Measurements from ENCODE around the gene CLEC16A.
A peak's percentile ranks its signal among the peaks of the same experiment; 100 is the strongest.

The CLEC16A gene

DNA sequence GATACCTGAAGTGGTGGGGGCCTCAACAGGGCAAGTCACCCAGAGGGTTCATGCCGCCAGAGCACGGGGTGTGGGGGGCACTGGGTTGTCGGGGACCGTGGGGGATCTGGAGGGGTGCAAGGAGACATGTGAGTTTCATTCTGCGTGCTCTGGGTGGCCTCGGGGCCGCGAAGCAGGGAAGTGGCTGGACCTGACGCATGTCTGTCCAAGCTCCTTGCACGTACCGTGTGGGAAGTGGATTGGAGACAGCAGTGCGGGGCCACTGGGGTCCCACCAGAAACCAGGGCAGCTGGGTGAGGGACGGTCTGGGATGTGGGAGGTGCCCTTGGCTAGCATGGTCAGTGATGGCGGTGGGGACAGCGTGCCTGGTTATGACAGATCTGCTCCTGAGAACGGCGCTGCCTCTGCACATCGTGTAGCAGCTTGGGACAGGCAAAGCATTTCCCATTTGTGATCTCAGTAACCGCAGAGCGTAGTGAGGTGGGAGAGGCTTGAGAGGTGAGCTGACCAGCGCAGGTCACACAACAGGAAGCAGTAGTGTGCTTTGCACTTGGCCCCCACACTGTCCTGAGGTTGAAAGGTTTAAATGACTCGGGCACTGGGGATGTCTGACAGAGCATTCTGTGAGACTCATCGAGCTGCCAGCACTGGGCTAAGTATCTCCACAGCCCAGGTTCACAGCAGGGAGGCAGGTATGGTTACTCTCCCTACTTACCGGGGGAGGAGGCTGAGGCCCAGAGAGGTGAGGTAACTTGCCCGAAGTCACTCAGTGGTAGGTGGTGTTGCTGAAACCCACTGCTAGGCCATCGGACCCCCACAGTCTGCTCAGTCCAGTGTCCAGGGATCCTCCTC lies 197.3 kb downstream of the CLEC16A start:
- DNase-seq (ENCODE audit: low read depth), result no peak

DNA sequence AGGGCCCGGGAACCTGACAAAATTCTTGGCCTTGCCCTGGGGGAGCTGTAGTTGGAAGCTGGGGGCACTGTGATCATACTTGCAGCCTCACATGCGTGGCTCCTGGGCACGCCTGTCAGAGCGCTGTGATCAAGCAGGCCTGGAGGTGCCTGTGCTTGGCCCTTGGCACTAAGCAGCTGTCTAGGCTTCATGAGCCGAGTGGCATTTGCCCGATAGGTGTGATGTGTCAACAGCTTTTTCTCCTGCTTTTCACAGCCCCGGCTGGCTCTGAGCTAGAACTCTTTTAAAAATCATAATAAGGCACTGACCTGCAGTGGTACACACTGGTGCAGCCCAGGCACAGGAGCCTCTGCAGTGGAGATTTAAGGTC lies 197.9 kb downstream of the CLEC16A start:
- DNase-seq (ENCODE audit: low read depth), result no peak

DNA sequence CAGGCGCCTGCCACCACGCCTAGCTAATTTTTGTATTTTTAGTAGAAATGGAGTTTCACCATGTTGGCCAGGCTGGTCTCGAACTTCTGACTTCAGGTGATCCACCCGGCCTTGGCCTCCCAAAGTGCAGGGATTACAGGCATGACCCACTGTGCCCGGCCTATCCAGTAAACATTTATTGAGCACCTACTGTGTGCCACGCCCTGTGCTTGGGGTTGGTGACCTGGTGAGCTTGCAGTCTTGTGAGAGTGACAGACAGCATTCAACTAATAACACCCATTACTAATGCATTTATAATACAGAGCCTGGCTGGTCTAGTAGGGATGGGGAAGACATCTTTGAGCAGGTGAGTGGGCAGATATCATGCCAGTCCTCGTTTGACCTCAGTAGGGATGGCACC lies 198.6 kb downstream of the CLEC16A start:
- no peak for DNase-seq (ENCODE audit: low read depth)

DNA sequence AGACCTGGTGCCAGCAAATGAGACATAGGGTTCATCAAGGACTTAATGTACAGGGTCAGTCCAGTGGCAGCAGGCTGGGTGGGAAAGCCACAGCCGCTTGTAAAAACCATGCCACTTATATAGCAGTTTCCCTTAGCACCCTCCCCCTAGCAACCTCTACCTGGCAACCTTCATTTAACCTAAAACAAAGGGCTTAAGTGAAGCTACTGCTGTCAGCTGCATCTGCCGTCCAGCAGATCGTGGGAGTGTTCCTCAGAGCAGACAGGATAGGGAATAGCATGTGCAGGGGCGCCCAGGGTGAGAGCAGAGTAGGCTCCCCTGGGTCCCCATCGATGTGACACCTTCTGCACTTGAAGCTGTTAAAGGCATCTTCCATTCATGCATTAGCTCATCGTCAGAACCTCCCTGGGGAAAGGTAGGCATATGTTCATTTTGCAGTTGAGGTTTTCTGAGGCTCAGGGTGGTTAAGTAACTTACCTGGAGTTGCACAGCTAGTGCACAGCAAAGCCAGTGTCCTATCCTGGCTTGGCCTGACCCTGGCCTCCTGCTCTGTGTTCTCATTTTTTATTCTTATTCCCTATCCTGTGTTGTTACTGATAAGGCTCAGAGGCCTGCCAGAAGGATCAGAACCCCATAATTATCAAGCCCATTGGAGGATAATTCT lies 199.1 kb downstream of the CLEC16A start:
- DNase-seq (ENCODE audit: low read depth), result no peak

DNA sequence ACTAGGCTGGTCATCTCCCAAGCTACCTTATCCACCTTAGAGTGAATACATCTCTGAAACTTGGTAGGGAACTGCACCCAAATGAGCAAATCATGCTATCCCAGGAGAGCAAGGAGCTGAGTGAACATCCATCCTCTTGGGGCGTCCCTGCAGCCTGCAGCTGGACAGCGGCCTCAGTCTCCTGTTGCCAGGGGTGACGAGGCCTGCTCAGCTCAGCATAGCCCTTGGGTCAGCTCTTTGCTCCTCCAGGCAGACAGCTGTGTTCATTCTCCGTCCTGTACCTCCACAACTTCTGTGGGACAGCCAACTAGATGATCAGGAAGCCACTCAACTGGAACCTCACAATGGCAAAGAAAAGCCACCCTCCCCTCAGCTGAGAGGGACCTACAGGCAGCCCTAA lies 199.8 kb downstream of the CLEC16A start:
- no peak for DNase-seq (ENCODE audit: low read depth)

DNA sequence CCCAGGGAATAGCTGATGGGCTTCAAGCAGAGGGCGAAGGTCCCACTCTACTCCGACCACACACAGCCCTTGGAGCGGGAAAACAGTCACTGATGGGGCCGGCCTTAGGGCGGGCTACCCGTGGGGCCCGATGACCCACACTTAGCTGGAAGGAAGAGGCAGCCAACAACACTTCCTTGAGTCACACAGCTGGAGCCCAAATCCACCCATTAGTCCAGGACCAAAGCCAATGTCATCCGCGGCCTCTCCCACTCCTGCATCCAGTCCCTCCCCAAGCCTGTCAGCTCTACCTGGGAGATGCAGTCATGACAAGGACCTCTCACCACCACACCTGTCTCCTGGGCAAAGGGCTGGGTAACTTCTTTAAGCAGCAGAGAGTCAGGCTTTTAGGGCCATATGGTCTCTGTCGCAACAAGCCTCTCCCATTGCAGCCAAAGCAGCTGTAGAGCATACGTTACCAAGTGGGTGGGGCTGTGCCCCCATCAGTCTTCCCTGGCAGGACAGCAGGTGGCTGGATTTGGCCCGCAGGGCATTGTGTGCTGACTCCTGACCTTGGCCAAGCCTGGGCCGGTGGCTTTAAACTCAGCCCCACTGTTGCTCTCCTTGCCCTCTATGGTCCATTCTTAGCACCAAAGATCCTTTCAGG lies 200.9 kb downstream of the CLEC16A start:
- no peak for DNase-seq (ENCODE audit: low read depth)

DNA sequence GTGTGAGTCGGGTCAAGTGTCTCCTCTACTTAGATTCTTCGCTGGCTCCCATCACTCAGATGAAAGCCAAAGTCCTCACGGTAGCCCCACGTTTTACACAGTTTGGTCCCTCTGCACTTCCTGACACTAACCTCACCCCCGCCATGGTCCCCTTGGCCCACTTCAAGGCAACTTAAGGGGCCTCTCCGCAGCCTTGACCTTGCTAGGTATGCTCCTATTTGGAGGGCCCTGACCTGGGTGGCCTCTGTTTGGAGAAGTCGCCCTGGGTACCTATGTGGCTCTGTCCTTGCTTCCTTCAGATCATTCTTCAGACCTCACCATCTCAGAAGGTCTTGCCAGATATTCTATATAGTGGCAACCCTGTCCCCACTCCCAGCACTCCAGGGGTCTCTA lies 201.5 kb downstream of the CLEC16A start:
- no peak for DNase-seq (ENCODE audit: low read depth)

DNA sequence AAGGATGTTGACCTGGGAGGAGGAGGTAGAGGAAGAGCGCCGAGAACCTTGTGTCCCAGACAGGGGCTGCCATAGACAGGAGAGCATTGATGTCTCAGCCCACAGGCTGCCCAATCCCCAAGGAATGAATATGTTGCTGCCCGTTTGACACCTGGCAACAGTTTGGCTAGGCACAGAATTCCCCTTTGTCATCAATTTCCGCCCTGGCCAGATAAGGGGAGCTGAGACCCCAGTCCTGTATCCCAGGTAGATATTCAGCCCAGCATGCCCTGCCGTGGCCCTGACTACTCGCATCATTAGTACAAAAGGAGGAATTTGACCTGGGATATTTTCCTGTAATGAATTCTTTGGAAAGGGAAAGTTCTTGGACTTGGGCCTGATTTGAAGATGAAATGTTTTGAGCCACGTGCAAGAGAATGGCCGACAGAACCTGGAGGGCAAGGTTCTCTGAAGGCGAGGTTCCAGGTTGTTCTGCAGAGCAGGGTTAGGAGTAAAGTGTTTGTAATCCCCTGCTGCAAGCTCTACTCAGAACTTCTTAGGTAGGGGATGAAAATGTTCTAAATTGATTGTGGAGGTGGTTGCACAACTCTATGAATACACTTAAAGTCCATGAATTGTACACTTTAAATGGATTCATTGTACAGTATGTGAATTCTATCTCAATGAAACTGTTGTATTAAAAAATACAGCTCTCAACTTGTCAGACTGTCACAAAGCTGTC lies 202.8 kb downstream of the CLEC16A start:
- no peak for DNase-seq (ENCODE audit: low read depth)

DNA sequence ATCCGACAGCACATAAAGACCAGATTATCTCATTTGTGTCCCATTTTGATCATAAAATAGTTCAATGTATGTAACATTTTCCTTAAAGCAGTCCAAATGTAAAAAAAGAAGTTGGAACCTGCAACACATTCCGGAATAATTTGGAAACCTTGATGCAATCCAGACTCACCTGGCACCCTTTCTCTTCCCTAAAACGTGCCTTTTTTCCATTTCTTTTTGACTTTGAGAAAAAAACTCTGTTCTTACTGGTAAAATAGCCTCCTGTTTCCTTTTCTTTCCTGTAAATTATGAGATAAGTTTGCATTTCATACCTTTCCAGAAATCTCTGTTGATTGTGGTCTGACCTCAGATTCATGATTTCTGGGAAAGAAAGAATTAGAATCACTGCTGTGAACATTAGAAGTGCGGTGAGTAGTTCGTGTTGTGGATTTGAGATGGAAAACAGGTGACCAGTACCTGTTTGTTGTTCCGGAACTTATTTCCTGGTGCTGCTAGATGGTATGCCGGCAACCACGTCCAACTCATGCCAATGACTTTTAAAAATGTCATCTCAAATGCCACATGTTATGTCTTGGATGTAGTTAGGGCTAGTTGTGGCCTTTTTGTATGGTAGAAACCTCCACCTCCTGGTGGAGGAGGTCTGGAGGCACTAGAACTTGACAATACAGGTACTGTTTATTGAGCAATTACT lies 203.5 kb downstream of the CLEC16A start:
- no peak for DNase-seq (ENCODE audit: low read depth)

DNA sequence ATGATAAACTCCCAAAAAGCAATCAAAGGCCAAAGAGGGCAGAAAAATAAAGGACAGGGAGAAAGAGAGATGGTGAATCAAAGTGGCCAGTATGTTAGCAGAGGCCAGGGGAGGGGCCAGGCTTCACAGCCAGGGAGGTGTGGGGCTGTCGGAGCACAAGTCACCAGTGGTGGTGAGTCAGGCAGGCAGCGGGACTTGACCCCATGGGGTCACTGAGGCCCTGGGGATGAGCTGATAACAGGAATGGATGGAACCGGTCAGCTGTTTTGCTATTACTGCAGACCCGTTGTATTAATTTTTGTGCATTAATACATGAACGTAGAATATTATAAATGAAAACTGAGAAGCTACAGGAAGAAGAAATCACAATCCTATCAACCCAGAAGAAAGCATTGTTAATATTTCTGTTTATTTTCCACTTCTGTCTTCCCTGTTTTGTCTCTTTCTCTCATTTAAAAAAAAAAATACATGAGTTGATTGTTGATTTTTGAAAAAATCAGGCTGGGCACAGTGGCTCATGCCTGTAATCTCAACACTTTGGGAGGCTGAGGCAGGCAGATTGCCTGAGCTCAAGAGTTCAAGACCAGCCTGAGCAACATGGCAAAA lies 204.8 kb downstream of the CLEC16A start:
- no peak for DNase-seq (ENCODE audit: low read depth)

DNA sequence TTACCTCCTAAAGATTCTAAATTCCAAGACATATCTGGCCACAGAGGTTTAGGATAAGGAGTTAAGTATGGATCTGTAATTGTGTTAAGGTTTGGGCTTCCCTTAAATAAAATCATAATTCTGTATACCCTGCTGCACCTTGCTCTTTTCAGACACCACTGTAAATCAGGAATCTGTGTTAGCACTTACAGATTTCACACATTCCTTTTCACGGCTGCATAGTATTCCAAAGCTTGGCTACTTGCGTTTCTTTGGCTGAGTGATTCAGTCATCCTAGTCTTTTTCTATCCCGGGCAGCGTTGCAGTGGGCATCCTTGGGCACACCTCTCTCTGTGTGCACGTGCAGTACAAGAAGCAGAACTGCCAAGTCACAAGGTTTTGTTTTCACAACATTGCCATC lies 205.8 kb downstream of the CLEC16A start:
- no peak for DNase-seq (ENCODE audit: low read depth)

DNA sequence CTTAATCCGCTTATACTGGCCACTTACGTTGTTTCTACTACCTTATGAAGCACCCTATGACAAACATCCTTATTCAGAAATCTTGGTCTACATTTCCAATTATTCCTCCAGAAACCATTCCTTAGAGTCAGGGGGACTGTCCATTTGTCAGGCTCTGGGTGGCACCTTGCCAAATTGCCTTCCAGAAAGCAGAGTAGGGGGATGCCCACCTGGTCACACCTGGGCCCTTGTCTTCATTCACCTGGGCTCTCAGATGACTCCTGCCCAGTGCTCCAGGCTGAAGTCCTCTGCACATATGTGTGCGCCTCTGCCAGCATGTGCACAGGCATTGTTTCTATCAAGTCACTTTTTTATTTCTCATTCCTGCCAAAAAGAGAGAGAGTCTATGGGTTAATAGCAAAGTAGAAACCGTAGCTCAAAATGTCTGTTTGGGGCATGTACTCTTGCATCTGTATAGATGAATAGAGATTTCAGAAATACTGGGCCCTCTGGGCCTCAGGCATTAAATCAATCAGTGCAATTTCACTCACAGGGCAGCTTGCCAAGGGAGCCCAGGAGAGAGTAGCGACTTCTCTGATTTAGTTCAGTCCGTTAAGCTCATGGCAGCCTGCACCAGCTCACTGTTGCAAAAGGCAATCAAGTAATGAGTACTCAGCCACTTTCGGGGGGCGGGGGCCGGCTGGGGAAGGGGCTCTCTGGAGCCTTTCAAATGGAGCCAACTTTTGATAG lies 207.0 kb downstream of the CLEC16A start:
- DNase-seq (ENCODE audit: low read depth), result no peak

DNA sequence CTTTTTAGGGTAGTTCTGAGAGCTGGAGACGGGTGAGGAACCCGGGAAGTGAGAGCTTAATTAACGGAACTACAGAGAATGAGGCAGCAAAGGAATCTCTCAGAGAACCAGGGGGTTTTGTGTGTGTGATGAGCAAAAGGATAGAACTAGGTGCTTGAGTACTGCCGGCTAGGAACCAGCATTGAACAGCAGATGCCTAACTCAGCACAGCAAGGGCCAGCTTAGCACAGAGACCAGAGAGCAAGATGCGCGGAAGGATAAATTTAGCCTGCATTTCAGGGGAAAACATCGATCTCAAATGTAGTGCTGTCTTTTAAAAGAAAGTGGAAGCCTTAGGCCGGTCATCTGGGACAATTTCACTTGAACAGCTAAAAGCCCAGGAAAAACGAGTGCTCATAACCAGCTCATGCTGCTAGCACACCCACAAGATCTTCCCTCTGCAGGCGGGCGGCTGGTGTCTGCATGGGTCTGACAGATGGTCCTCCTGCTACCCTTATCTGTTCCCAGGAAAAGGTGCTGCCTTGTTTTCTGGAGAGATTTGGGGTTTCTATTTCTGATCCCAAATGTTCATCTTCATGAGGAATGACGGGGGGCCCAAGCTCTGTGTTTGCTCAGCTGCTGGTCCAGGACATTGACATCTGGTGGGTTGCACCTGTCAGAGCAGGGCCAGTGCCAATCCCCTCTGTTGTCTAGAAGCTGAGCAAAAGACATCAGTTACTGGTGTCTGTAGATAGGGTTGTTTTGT lies 207.7 kb downstream of the CLEC16A start:
- no peak for DNase-seq (ENCODE audit: low read depth)

DNA sequence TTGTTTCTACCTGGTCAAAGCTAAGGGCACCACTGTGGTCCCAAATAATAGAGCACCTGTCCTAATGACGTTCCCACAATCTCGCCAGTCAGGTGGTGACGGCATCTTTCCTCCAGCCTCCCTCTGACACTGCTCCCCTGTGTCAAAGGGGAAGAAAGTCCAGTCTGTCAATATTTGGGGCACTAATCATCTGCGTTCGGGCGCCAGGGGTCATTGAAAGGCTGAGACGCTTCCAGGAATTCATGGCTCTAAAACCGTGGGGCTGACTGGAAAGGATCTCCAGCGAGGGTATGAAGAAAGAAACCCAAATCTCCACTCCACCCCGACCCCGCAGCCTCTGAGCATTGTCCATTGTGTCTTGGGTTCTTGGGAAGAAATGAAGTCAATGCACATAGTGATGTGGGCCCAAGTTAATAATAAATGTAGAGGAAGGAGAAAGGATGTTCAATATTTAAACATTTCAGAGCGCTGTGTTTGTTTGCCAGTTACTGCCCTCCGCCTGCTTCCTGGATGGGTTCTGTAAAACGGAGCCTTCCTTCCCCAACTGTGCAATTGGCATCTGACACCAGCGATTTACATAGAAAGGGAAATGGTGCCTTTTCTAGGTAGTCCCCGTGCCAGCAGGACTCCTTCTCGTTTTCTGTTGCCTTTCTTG lies 208.4 kb downstream of the CLEC16A start:
- DNase-seq (ENCODE audit: low read depth), result no peak

DNA sequence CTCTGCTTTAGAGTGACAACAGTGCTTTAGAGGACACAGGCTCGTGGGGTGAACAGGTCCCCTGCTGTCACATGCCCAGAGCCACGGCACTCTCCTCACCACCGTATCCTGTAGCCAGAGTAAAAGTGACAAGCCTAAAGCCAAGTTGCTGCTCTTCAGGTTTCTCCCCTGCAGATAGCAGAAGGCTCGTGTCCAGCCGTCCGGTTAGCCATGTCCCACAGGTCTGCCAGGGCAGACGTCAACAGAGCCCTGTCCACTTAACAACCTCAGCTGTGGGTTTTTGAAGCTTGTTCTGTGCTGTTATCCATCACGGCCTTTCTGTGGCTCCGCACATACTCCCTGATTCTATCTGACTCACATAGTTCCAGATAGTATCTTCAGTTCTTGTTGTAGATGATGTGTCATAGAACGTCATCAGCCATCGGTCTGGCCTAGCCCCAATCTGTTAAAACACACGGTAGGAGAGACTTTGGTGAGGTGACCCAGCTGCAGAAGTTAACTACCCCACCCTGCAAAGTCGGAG lies 211.0 kb downstream of the CLEC16A start:
- peak; percentile 50 for DNase-seq (ENCODE audit: low read depth)

DNA sequence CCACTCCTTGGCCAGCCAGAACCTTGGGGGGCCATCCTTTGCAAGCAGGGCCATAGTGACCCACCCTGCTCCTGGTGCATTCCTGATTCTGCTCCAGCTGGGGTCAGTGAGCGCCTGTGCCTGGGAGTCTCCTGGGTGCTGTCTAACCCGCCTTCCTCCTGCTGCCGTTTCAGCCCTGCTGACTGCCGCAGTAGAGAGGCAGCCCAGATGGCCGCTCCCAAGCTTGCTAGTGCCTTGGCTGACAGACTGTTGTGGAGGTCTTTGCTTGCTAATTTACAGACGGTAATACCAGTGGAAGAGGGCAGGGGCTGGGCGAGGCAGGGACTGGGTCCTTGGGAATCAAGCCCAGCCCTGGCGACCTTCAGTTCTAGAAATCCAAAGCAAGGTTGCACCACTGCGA lies 212.0 kb downstream of the CLEC16A start:
- no peak for DNase-seq (ENCODE audit: low read depth)

DNA sequence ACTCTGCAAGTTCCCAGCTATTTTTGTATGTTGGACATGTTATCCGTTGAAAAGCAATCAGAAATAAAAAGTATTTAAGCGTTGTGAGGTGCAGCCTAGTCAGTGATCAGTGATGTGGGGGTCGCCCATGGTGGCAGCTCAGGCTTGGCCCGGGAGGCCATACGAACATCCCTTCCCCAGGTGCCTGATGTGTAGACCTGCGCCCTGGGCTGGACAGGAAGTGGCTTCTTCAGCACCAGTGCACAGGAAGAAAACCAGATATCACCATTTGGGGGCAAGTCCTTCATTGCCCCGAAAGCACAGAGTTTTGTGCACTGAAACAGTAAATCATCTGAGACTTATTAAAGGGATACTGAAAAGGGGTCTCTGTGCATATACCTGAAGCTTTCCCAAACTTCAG lies 212.8 kb downstream of the CLEC16A start:
- DNase-seq (ENCODE audit: low read depth), result no peak

DNA sequence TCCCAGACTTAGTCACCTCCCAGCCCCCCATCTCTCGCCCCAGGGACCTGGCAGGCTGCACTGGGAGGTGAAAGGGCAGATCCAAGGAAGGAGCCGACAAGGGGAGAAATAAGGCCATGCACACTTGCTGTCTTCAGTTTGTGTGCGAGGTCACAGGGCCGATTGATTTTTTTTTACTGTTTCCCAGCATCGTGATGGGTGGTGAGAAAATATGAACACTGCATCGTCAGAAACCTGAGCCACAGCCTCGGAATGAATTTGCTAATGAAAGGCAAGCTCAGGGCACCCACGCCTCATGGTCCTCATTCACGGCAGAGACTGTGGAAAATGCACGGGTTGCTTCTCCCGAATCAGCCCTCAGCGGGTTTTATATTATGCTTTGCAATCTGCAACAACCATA lies 213.7 kb downstream of the CLEC16A start:
- no peak for DNase-seq (ENCODE audit: low read depth)

DNA sequence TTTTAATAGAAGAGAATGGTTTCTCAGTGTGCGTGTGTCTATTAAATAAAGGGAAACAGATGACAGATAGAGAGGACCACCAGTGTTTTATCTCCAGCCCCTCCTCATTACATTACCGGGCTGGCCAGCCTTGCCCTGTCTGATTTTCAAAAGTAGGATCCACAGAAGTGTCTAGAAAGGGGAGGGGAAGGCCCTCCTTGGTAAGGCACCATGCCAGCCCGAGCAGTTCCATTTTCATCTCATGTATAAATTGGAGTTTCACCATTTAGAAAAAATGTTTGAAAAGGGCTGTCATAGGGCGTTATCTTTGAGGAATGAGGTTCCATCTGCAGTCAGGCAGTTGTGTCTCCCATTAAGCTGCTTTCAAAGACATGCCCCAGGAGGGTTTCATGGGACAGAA lies 214.9 kb downstream of the CLEC16A start:
- no peak for DNase-seq (ENCODE audit: low read depth)

All from non-pigmented ciliary epithelial cell (primary cell).